Vagina (tissue), 2 donors: ENCODE results near the gene ZNF503.

Experiments
- CTCF ChIP-seq, 3 experiments: fragments of 450-650 bp in 2 of 3; fragments of 200-600 bp in 1 of 3; sonication (generic) in 1 of 3; IDR thresholded peaks; one replicate each; pipeline ENCODE4 v1.5.1; 2017 to 2019; ENCODE audit warnings: antibody characterized with exemption in 3 of 3, mild to moderate bottlenecking in 2 of 3, moderate library complexity in 2 of 3
- POLR2A ChIP-seq, 2 donors: fragments of 450-650 bp; IDR thresholded peaks; one replicate each; pipeline ENCODE4 v1.6.1; 2017; ENCODE audit warnings: antibody characterized with exemption in 2 of 2, mild to moderate bottlenecking in 2 of 2, moderate library complexity in 2 of 2
- POLR2AphosphoS5 ChIP-seq, 2 donors: sonication (generic); formaldehyde crosslinking; IDR thresholded peaks; one replicate each; pipeline ENCODE4 v1.9.0; 2017; ENCODE audit warnings: antibody characterized with exemption in 2 of 2, mild to moderate bottlenecking in 2 of 2, low read depth in 1 of 2; ENCODE audit not compliant: insufficient read depth in 1 of 2

- TF ChIP-seq CTCF (IDR thresholded peaks at IDR 0.05) (no peak), POLR2A (IDR thresholded peaks at IDR 0.05) (no peak), POLR2AphosphoS5 (IDR thresholded peaks at IDR 0.05; ENCODE audit: insufficient read depth in 1 of 2, low read depth in 1 of 2) (no peak)
These were observed 31.2 kb upstream of the ZNF503 start for GRCh38 chr10:75432763-75433162.
